Erythroblast (primary cell): ENCODE data around the gene CLPX.

Source experiments
- GATA1 ChIP-seq: IDR thresholded peaks from 2 replicates; pipeline ENCODE4 v1.6.1; 2011; ENCODE audit warnings: low read depth, mild to moderate bottlenecking, control low read depth, low read length, moderate library complexity
- POLR2A ChIP-seq: IDR thresholded peaks from 2 replicates; pipeline ENCODE4 v1.6.1; 2011; ENCODE audit warnings: mild to moderate bottlenecking, low read length

DNA sequence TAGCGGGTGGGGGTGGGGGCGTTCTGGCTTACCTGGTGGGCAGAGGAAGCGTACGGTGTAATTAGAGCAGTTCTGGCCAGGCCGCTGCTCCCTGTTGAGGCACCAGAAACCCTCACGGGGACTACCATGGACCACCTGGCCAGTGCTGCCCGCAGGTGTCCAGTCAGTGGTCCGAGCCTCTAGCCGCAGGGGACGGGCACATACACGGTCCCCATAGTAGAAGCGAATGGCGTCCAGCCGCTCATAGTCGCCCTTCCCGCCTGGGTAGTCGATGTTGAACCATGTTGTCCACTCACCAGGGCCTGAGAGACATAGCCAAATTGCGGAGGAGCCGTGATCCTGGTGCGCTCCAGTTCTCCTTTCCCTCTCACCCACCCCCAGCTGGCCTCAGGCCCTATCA, 21.6 kb upstream of the CLPX start:
- TF ChIP-seq POLR2A (no peak), GATA1 (no peak)
